Keratinocyte (primary cell): Measurements from ENCODE around the gene NDUFS6. TPM values are rescaled to one million over a fixed set of nuclear protein-coding genes. Genes with fewer than 3 reads are reported as not detected.

Source experiments
- DNase-seq: peaks from one replicate; pipeline ENCODE4 v3.0.0-alpha.2; 2011; ENCODE audit warnings: low read depth, missing footprints, low spot score
- FAIRE-seq: peaks from 2 replicates; lab custom pipeline; 2011; peaks lifted over from hg19 to GRCh38; lab: Jason Lieb, UNC
- H2AFZ ChIP-seq: 2 replicates; pipeline ENCODE4 v1.6.0; 2012; ENCODE audit warnings: low read length, control low read depth, inconsistent platforms; ENCODE audit not compliant: control insufficient read depth
- H3K27ac ChIP-seq: 2 replicates; pipeline ENCODE4 v1.5.1; 2011; ENCODE audit warnings: low read length; ENCODE audit not compliant: control insufficient read depth, insufficient read depth
- H3K27me3 ChIP-seq: 3 replicates; pipeline ENCODE4 v1.6.0; 2011; ENCODE audit warnings: low read length; ENCODE audit not compliant: control insufficient read depth, insufficient read depth; ENCODE audit errors: extremely low read depth
- H3K36me3 ChIP-seq, 2 experiments: 2 replicates in 1 of 2; 3 replicates in 1 of 2; pipeline ENCODE4 v1.5.1; 2011; ENCODE audit warnings: low read length in 2 of 2, mild to moderate bottlenecking in 1 of 2; ENCODE audit not compliant: control insufficient read depth in 2 of 2, insufficient read depth in 2 of 2; ENCODE audit errors: extremely low read depth in 1 of 2
- H3K4me1 ChIP-seq: 3 replicates; pipeline ENCODE4 v1.5.1; 2011; ENCODE audit warnings: low read length; ENCODE audit not compliant: control insufficient read depth, insufficient read depth; ENCODE audit errors: extremely low read depth
- H3K4me2 ChIP-seq: 3 replicates; pipeline ENCODE4 v1.6.0; 2011; ENCODE audit warnings: low read depth, low read length; ENCODE audit not compliant: control insufficient read depth, insufficient read depth; ENCODE audit errors: extremely low read depth
- H3K4me3 ChIP-seq, 3 experiments: fragments of 200-600 bp in 1 of 3; sonication (generic) in 1 of 3; 2 replicates in 2 of 3; 3 replicates in 1 of 3; pipeline ENCODE4 v1.5.1; 2011 to 2016; ENCODE audit warnings: low read length in 3 of 3, mild to moderate bottlenecking in 3 of 3, control low read depth in 2 of 3, inconsistent platforms in 1 of 3, low read depth in 1 of 3, mixed read lengths in 1 of 3, mixed run types in 1 of 3, moderate library complexity in 1 of 3; ENCODE audit not compliant: control insufficient read depth in 2 of 3, insufficient read depth in 2 of 3; ENCODE audit errors: extremely low read depth in 1 of 3
- H3K79me2 ChIP-seq: 2 replicates; pipeline ENCODE4 v1.6.0; 2012; ENCODE audit warnings: low read length; ENCODE audit not compliant: control insufficient read depth, insufficient read depth
- H3K9ac ChIP-seq: 3 replicates; pipeline ENCODE4 v1.6.0; 2011; ENCODE audit warnings: low read length; ENCODE audit not compliant: control insufficient read depth, insufficient read depth; ENCODE audit errors: extremely low read depth
- H3K9me1 ChIP-seq: 3 replicates; pipeline ENCODE4 v1.6.0; 2011; ENCODE audit warnings: low read length; ENCODE audit not compliant: control insufficient read depth, insufficient read depth; ENCODE audit errors: extremely low read depth
- H3K9me3 ChIP-seq: 2 replicates; pipeline ENCODE4 v1.5.1; 2012; ENCODE audit warnings: low read depth, low read length; ENCODE audit not compliant: control insufficient read depth
- H4K20me1 ChIP-seq: 3 replicates; pipeline ENCODE4 v1.6.0; 2011; ENCODE audit warnings: low read length; ENCODE audit not compliant: control insufficient read depth, insufficient read depth; ENCODE audit errors: extremely low read depth
- CTCF ChIP-seq, 3 experiments: IDR thresholded peaks in 1 of 3; conservative IDR thresholded peaks in 1 of 3; optimal IDR thresholded peaks in 1 of 3; 2 replicates in 2 of 3; 3 replicates in 1 of 3; pipeline versions ENCODE3 to v1.5.1; 2011; ENCODE audit warnings: low read length in 3 of 3, mild to moderate bottlenecking in 3 of 3, moderate library complexity in 2 of 3, control low read depth in 1 of 3, inconsistent platforms in 1 of 3; ENCODE audit not compliant: insufficient read depth in 2 of 3; ENCODE audit errors: extremely low read depth in 1 of 3
- EZH2 ChIP-seq: IDR thresholded peaks from one replicate; pipeline ENCODE4 v1.6.1; 2012; ENCODE audit warnings: inconsistent platforms, mild to moderate bottlenecking, low read length, moderate library complexity
- dilution Hi-C: fragments of 300-500 bp; cut with MboI; formaldehyde crosslinking; loops from one replicate; pipeline ENCODE4 v1.7.0; 2020; ENCODE audit warnings: low sequenced_read_pairs; ENCODE audit not compliant: extremely low pct_ligation_motif_present
- polyA plus RNA-seq, 5 experiments: library from polyadenylated mRNA; depleted of rRNA in 3 of 5; stranded (reverse) in 3 of 5; stranded (forward) in 1 of 5; unstranded in 1 of 5; fragments of >200 nt; gene quantifications; 1 replicate in 1 of 5; 2 replicates in 3 of 5; 3 replicates in 1 of 5; pipeline versions ENCODE4 v1.2.1 to v1.2.3, GENCODE V29; 2011 to 2012; ENCODE audit warnings: missing spikeins in 2 of 5, low read depth in 1 of 5, low replicate concordance in 1 of 5

Gene NDUFS6
- polyA plus RNA-seq, 1 donor (not counting 4 experiments of a cell fraction or from before 2014, with no cell fraction given), result 66.3 TPM

GRCh38 chr5:1793966-1794900 lies 7.0 kb upstream of the NDUFS6 start:
- dilution Hi-C loops, result no loop called here
- peaks cover 27% of the 10 kb centered on the region for H3K4me1 ChIP-seq
- no peaks in the 10 kb centered on the region for H4K20me1 ChIP-seq
- FAIRE-seq (no peak), DNase-seq (no peak)
- no peak overlapping the region for H3K4me2 ChIP-seq
- no peak overlapping the region for H2AFZ ChIP-seq
- no peaks in the 10 kb centered on the region for H3K27me3 ChIP-seq
- no peak overlapping the region for H3K9ac ChIP-seq
- H3K79me2 ChIP-seq, result peaks cover 31% of the 10 kb centered on the region
- no peaks in the 10 kb centered on the region for H3K9me3 ChIP-seq
- no peaks in the 10 kb centered on the region for H3K9me1 ChIP-seq
- no peak overlapping the region for H3K27ac ChIP-seq
- no peak overlapping the region for H3K4me3 ChIP-seq
- TF ChIP-seq EZH2 (no peak), CTCF (optimal IDR thresholded peaks at IDR 0.05 in 1 of 3, IDR thresholded peaks at IDR 0.05 in 1 of 3, conservative IDR thresholded peaks at IDR 0.05 in 1 of 3; ENCODE audit: extremely low read depth in 1 of 3, insufficient read depth in 2 of 3, low read length in 3 of 3) (no peak)
- H3K36me3 ChIP-seq, result peaks cover 16 to 19% of the 10 kb centered on the region in 2 experiments

GRCh38 chr5:1794901-1795290 lies 6.3 kb upstream of the NDUFS6 start:
- H3K4me1 ChIP-seq, result peaks cover 23% of the 10 kb centered on the region
- no peak overlapping the region for H3K4me3 ChIP-seq
- FAIRE-seq, result no peak
- H4K20me1 ChIP-seq, result no peaks in the 10 kb centered on the region
- no peak overlapping the region for H3K27ac ChIP-seq
- H3K9me3 ChIP-seq, result no peaks in the 10 kb centered on the region
- no peak overlapping the region for H2AFZ ChIP-seq
- H3K79me2 ChIP-seq, result peaks cover 35% of the 10 kb centered on the region
- no peak for DNase-seq
- no peak overlapping the region for H3K9ac ChIP-seq
- H3K9me1 ChIP-seq, result no peaks in the 10 kb centered on the region
- H3K27me3 ChIP-seq, result no peaks in the 10 kb centered on the region
- H3K36me3 ChIP-seq, result peaks cover 16 to 19% of the 10 kb centered on the region in 2 experiments
- no peak for TF ChIP-seq CTCF (optimal IDR thresholded peaks at IDR 0.05 in 1 of 3, IDR thresholded peaks at IDR 0.05 in 1 of 3, conservative IDR thresholded peaks at IDR 0.05 in 1 of 3; ENCODE audit: extremely low read depth in 1 of 3, insufficient read depth in 2 of 3, low read length in 3 of 3)
- no peak for TF ChIP-seq EZH2
- dilution Hi-C loops, result no loop called here
- H3K4me2 ChIP-seq, result no peak overlapping the region
